GM12892 (cell line): ENCODE measurements around the gene FASTKD3.

Experiments used
- DNase-seq: peaks from one replicate; pipeline ENCODE4 v3.0.0; 2011; ENCODE audit not compliant: insufficient read length
- FAIRE-seq: peaks from 2 replicates; lab custom pipeline; 2011; peaks lifted over from hg19 to GRCh38; lab: Jason Lieb, UNC
- POLR2A ChIP-seq: IDR thresholded peaks from 2 replicates; pipeline ENCODE4 v1.6.1; 2011; ENCODE audit warnings: low read depth, low read length, control low read depth
- POLR2AphosphoS5 ChIP-seq: IDR thresholded peaks from 2 replicates; pipeline ENCODE4 v1.6.1; 2011; ENCODE audit warnings: low read depth, low read length, control low read depth
- TAF1 ChIP-seq: IDR thresholded peaks from 2 replicates; pipeline ENCODE4 v1.6.1; 2011; ENCODE audit warnings: low read depth, mild to moderate bottlenecking, control low read depth, low read length, borderline replicate concordance

Gene FASTKD3

DNA sequence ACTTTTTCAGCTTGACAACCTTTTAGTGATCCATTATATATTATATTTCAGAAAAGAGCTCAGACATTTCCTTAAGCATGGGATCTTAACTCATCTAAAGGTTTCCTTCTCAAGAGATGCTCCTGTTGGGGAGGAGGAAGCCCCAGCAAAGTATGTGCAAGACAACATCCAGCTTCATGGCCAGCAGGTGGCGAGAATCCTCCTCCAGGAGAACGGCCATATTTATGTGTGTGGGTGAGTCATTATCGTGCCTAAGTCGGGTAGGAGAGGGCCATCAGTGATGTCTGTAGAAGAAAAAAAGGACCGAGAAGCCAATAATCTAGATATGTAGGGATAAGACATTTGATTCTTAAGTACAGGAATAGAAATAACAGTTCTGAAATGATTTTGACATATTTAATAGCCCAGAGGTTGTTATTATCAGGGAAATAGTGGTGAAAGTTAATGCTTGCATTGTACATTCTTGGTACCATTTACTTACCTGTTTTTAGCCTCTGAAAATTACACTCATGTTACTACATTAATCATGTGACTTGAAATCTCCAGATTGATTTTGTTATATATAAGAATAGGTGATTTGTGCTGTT lies 28.3 kb upstream of the FASTKD3 start:
- TF ChIP-seq POLR2A = no peak
- DNase-seq (no peak), FAIRE-seq (peak; percentile 17)

DNA sequence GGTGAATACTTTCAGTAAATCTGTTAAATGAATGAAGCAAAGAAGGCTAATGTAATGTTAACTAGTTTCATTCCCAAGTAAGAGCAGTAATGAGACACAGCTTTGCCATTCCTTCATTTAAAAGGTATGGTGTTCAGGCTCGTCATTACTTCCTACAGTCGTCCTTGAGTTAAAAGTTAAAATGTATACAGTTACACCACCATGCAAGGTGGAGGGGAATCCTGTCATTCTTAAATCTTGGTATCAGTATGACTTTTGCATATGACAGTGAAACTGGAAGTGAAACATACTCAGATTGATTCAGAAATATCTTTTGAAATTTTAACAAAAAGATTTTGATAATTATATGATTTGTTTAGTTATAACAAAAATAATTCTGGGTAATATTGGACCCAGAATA lies 26.0 kb upstream of the FASTKD3 start:
- DNase-seq (no peak), FAIRE-seq (peak; percentile 56)
- TF ChIP-seq POLR2A (no peak), POLR2AphosphoS5 (no peak), TAF1 (no peak)

DNA sequence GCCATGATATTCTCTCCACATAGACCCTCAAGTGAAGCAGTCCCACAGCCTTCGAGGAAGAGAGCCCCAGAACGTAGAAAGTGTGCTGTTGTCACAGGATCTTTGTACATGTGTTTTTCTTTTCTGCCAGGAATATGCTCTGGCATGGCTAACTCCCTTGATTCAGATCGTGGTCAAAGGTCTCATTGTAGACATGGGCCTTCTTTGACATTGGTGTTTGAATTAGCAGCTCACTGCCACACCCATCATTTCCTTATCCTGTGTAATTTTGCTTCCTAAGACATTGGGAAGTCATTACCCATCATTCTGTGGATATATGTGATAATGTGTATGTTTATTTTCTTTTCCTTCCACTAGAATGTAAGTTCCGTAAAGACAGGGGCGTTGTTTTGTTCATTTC lies 25.6 kb upstream of the FASTKD3 start:
- DNase-seq = no peak
- no peak for TF ChIP-seq TAF1
- no peak for TF ChIP-seq POLR2AphosphoS5
- TF ChIP-seq POLR2A = no peak
- FAIRE-seq = peak; percentile 44

DNA sequence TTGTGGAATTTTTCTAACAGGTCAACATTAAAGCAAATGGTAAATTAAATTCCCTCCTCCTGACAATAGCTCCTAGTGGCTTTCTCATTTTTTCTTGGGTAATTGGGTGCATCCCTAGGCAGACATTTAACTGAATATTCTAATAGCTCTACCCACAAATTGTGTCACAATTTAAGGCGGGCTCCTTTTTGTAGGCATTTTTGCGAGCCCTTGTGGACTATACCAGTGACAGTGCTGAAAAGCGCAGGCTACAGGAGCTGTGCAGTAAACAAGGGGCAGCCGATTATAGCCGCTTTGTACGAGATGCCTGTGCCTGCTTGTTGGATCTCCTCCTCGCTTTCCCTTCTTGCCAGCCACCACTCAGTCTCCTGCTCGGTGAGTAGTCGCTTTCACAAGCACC lies 20.1 kb upstream of the FASTKD3 start:
- FAIRE-seq (no peak), DNase-seq (no peak)
- no peak for TF ChIP-seq POLR2A

DNA sequence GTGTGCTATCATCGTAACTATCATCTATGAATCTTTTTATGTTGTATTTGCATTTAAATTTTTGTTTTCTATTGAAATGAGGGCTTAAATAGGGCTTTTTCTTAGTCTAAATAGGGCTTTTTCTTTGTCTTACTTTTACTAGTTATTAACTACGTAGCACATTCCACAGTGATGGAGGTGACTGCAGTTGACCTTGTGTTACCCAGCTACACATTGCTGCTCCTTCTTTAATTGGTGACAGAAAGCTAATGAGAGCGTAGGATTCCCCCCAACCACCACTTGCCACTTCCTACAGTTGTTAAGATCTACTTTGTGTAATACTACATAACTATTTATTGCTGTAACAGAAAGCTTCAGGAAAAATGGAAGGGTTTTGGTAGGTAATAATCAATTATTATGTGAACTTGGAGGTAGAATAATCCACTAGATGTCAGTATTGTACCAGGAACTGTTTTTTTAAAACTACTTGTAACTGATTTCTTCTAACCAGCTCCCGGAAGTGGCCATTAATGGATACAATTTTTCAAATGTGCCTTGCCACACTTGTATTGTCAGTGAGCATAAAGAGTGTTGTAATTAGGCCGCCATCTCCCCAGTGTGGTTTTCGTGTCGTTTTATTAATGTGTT lies 18.1 kb upstream of the FASTKD3 start:
- DNase-seq (no peak), FAIRE-seq (peak; percentile 9)
- no peak for TF ChIP-seq TAF1
- TF ChIP-seq POLR2AphosphoS5 = no peak
- TF ChIP-seq POLR2A = no peak

DNA sequence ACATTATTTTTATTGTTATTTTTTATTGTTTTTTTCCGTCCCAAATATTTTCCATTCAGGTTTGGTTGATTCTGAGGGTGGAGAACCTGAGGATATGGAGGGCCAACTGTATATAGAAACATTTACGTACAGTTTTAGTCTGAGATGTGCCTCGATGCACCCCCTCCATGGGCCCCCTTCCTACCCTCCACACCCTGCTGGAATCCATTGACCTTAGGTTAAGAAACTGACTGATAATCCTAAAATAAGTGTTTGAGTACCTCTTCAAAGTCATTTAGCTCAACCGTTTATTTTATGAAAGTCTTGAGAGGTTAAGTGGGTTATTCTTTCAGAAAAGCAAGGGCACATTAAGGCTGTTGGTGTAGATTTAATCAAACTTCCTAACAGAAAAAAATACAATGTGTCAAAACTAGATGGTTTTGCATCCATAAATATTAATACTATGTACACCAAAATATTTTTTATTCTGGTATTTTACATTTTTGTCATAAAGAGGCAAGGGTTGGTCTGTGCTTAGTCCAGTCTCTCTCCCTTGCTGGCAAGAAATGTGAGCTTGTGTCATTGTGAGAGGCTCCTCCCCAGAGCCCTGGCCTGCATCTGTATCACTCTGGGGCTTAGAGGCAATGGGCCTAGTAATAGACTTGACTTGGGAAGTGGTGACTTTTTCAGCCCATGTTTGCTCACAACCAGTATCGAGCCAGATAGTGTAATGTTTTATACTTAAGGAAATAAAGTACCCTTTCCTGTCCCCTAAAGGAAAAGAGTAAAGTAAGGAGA lies 15.8 kb upstream of the FASTKD3 start:
- FAIRE-seq (no peak), DNase-seq (no peak)
- TF ChIP-seq POLR2AphosphoS5 (no peak), TAF1 (no peak), POLR2A (no peak)

DNA sequence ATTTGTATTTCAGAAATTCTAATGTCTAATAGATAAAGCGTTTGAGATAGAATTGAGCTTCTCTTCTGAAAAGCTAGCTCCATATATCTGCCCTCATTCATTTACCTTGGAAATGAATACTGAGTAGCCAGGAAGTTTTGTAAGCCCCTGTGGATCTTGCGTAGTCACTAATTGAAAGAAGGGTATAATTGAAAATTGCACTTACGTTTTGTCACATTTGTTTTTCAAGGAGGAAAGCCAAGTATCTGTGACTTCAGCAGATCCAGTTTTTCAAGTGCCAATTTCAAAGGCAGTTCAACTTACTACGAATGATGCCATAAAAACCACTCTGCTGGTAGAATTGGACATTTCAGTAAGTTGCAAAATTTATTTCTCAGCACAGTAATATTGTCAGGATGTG lies 14.1 kb upstream of the FASTKD3 start:
- DNase-seq (no peak), FAIRE-seq (no peak)
- TF ChIP-seq TAF1 = no peak
- no peak for TF ChIP-seq POLR2AphosphoS5
- no peak for TF ChIP-seq POLR2A

DNA sequence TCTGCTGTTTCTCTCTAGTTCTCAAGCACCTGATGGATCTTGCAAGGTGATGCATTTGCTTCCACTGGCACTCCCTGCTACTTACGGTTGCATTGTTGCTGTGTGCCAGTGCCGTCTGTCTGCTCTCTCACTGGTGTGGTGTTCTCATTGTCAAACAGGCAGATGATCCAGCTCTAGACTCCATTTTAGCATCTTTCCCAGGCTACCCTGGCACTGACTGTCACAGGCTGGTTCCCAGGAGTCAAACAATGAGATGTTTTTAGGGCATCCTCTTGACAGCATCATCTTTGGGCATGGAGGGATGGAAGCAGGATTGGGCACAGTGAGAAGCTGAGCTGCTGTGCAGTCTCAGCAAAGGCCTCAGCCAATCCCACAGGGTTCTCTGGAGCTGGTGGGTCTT lies 13.0 kb upstream of the FASTKD3 start:
- TF ChIP-seq POLR2A (no peak), POLR2AphosphoS5 (no peak), TAF1 (no peak)
- no peak for FAIRE-seq

DNA sequence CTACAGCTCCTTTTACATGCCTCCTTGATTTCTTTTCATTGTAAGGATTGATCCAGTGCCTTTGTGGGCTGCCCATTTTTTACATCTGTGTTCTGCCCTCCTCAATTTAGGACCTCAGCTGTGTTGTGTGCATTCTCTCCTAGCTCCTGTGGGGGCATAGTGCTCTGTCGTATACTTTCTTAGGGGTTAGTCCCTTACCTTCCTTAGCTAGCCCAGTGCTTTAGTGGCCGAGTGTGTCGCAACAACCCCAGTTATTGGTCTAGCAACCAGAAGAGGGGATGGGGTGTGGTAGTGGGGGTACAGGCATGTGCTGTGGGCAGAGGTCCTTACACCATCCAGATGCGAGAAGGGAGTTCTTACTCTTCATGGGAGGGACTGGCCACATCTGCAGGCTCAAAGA lies 12.3 kb upstream of the FASTKD3 start:
- TF ChIP-seq POLR2AphosphoS5 (no peak), POLR2A (no peak), TAF1 (no peak)
- FAIRE-seq (no peak), DNase-seq (no peak)

More for the DNA sequence above, 13.0 kb upstream of the FASTKD3 start:
- no peak for DNase-seq

DNA sequence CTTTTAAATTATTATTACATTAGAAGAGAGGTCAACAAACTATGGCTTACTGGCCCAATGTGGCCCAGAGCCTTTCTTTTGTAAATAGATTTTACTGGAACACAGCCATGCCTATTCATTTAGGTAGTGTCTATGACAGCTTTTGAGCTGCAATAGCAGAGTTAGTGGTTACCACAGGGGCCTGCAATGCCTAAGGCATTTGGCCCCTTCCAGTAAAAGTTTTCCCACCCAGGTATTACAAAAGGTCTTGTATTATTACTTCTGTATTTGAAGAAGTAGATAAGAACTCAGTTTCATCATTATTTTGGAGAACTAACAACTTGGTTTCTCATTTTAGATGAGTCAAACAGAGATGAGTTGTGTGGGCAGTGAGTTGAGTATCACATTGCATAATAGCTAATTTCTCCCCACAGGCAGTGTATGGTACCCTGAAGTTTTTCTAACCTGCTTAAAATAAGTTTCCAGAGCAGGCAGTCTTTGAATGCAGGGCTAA lies 9.6 kb upstream of the FASTKD3 start:
- DNase-seq (no peak), FAIRE-seq (no peak)
- no peak for TF ChIP-seq POLR2A
- TF ChIP-seq POLR2AphosphoS5 = no peak
- TF ChIP-seq TAF1 = no peak

DNA sequence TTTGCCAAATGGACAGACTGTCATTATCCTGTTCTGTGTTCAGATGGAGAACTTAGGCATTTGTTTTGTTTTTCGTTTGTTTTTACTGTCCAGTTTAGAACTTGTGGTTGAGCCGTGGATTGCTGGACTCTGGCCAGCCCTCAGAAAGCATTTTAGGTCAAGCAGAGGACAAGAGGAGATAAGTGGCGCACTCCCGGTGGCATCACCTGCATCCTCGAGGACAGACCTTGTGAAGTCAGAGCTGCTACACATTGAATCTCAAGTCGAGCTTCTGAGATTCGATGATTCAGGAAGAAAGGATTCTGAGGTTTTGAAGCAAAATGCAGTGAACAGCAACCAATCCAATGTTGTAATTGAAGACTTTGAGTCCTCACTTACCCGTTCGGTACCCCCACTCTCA lies 9.0 kb upstream of the FASTKD3 start:
- DNase-seq (no peak), FAIRE-seq (no peak)
- TF ChIP-seq TAF1 (no peak), POLR2AphosphoS5 (no peak), POLR2A (no peak)

DNA sequence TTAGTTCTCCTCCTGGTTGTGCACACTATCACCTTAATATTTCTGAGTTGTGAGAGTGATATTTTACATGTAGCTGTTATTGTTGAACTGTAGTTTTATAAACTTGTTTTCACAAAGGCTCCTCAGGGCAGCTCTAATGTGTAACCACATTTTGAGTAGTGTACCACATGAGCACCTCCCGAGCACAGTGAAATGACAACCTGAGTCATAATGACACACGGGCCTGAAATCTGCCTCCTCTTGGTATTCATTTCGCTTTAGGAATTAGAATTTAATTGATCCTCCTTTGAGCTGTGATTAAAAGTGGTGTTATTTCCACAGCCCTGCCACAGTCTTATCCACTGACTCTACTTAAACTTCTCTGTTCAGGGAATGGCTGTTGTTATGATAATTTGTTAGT lies 8.0 kb upstream of the FASTKD3 start:
- DNase-seq (no peak), FAIRE-seq (no peak)
- TF ChIP-seq POLR2AphosphoS5 (no peak), TAF1 (no peak)

DNA sequence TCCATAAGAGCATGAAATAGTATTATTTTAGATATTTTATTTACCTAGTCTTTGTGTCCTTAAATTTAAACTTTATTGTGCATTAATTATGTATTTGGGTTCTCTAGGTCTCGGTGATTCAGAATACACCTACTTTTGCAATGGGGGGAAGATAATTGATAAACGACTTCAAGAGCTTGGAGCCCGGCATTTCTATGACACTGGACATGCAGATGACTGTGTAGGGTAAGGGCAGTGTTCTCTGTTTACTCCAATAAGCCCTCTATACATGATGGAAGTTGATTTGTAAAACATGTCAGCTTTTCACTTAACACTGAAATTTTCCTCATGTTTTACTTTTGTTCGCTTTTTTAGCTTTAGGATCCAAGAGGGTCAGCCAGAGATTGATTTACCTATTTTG lies 6.3 kb upstream of the FASTKD3 start:
- no peak for DNase-seq
- FAIRE-seq = no peak
- TF ChIP-seq POLR2A = no peak
- no peak for TF ChIP-seq POLR2AphosphoS5
- TF ChIP-seq TAF1 = no peak
